Hippocampal formation (tissue), 2 donors: ENCODE data around the gene NAMPT.
"Not testable (repeated sequence)": the region's sequence is repeated elsewhere in the genome, so short reads cannot be mapped to it uniquely, and the experiment has no call there.

Experiments used
- DNase-seq, 2 donors: peaks; one replicate each; lab custom pipeline; 2025; lab: John Stamatoyannopoulos, UW

The NAMPT gene

GRCh38 chr7:106284714-106285050, at the start of gene NAMPT:
TSS of gene NAMPT (minus strand) at chr7:106284983. CDS start at chr7:106284884, 99 bp downstream.
- no peak for DNase-seq

DNA sequence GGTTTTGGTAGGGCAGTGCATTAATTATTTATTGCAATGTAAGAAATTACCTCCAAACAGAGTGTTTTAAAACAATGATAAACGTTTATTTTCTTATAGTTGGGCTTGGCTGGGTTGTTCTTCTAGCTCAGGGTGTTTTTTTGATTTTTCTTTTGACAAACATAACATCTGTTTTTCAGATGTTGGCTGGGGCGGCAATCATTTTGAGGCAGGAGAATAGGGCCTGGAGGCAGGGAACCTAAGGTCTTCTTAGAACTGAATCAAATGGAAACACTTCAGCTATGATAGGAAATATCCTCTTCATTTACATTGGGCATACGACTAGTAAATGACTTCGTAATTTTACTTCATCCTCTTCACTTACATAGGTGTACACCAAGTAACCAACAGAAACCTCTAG, 47.4 kb upstream of the NAMPT start:
- DNase-seq: no peak

DNA sequence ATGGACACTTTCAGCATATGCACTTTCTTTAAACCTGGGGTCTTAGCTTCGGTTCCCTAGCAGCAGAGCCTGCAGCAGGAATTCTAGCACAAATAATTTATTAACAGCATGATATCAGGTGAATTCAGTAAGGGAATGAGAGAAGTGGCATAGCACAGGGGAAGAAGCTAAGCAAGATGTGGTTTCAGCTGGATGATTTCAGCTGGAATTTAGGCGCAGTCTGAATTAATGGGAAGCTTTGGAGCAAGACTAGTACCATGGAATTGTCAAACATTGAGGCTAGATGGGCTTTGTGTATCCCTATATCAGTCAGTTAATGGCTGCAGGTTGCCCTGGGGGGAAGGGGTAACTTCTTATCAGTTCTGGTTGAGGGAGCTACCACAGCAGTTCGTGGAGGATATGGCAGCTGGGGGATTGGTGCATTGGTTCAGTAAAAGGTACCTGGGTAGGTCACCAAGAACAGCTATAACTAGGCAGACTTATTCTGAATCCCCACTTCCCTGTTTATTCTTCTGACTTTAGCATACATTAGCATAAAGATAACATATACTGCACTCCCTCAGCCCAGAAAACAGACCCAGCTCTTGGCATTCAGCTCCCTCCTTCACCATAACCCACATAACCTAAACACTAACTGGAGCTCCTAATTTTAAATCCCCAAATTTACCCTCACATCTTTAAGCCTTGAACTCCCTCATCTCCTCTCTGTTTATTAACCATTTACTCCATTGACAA, 46.8 kb upstream of the NAMPT start:
- no peak for DNase-seq

GRCh38 chr7:106329971-106330733, 45.4 kb upstream of the NAMPT start:
- DNase-seq: no peak

DNA sequence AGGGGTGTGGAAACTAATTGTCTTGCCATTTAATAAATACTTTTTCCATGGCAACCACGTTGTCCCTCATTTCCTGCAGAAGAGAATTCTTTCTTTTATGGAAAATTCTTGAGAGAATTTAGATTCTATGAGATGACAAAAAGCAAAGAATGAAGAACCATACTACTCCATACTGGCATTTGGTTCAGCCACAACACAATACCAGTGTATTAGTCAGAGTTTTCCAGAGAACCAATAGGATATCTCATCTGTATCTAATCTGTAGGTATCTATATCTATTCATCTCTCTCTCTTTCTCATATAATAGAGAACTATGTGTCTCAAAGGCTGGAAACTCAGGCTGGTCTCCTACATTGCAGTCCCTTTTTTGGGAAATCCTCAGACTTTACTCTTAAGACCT, 44.6 kb upstream of the NAMPT start:
- no peak for DNase-seq

DNA sequence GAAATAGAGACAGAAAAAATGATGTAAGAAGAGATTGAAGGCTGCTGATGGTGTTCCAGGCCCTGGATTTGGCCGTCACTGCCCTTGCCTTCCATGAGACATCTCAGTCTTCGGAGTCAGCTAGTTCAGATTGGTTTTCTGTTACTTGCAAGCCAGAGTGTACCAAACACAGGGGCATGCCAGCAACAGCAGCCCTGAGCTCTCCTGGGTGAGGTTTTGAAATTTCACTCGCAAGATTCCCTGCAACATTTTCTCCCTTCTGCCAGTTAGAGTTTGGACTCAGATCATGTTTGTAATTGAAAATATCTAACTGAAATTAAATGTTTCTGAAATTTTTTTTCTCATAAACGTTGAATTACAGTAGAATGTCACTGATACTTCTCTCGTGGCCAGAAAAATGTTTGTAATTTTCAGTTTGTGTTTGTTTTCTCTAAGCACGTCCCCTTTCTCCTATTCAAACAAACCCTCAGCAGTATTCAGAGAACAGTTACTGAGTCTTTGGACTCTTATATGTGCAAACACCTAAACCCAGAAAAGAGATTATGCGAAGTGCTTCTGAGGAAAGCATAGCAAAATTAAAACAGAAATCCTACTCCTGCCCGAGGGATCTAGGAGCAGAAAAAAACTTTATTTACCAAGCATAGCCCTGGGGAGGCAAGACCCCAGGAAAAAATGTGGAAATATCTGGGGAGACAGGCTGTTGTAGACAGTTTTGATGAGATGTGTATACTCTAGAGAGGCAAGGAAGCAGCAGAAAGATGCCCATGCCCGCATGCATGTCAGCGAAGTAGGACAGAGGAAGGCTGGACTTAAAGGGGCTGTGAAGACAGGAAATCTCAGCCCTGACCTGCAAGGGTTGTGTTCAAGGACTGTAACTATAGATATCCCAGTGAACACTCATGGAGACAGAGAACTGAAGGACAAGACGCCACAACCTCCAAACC, 43.0 kb upstream of the NAMPT start:
- no peak for DNase-seq

DNA sequence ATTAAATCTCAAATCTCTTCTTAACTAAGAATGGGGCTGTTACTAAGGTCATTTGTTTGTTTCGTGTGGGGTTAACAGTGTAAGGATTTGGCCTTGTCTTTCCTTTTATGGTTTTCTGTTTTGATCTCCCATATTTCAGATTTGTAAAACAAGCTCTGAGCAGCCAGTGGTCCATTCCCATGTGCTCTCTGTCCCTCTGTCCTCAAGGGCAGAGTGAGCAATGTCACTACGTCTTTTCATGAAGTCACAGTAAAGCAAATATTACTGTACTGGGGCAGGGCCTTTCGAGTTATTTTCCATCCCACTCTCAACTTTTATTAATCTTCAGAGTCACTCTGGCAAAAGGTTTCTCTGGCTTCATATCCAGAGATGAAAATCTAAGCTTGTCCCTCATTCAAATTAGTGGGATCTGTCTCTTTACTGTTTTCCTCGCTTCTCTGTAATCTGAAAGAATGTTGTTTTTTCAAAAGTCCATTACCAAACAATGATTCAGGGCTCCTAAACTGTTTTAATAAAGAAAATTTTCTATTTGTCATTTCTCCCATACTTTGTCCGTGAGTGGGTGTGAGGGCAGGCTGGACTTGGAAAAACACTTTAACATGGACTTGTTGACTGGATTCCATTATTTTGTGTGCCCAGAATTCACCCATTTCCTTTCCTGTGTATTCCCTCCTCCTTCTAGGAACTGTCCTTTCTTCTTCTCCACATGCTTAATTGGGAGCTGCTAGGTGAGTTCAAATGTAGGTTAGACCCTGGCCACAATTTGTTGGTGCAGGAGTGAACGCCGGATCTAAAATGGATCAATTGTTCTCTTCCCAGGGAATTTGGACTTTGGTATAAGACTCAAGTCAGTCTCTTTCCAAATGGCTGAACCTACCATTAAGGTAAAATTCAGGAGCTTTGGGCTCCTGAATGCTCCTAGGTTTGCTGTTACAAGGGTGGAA, 42.1 kb upstream of the NAMPT start:
- DNase-seq: no peak

DNA sequence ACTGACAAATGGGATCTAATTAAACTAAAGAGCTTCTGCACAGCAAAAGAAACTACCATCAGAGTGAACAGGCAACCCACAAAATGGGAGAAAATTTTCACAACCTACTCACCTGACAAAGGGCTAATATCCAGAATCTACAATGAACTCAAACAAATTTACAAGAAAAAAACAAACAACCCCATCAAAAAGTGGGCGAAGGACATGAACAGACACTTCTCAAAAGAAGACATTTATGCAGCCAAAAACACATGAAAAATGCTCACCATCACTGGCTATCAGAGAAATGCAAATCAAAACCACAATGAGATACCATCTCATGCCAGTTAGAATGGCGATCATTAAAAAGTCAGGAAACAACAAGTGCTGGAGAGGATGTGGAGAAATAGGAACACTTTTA, 39.7 kb upstream of the NAMPT start:
- DNase-seq: not testable (repeated sequence)

DNA sequence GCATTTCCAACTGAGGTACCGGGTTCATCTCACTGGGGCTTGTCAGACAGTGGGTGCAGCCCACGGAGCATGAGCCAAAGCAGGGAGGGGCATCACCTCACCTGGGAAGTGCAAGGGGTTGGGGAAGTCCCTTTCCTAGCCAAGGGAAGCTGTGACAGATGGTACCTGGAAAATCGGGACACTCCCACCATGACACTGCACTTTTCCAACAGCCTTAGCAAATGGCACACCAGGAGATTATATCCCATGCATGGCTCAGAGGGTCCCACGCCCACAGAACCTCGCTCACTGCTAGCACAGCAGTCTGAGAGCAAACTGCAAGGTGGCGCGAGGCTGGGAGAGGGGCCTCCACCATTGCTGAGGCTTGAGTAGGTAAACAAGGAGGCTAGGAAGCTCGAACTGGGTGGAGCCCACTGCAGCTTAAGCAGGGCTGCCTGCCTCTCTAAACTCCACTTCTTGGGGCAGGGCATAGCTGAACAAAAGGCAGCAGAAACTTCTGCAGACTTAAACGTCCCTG, 35.5 kb upstream of the NAMPT start:
- not testable (repeated sequence) for DNase-seq

DNA sequence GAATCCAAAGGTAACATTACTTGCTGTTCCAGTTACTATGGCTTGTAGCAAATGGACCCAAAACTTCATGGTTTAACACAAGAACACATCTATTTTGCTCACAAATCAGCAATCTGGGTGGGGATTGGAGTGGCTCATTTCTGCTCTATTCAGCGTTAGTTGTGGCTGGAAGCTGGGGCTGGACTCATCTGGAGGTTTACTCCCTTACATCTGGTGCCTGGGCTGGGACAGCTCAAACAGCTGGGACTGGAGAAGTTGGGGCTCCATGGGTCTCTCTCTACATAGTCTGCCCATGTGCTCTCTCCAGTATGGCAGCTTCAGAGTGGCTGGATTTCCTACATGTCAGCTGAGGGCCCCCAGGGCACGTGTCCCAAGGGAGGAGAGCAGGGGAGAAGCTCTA, 33.7 kb upstream of the NAMPT start:
- DNase-seq: no peak

DNA sequence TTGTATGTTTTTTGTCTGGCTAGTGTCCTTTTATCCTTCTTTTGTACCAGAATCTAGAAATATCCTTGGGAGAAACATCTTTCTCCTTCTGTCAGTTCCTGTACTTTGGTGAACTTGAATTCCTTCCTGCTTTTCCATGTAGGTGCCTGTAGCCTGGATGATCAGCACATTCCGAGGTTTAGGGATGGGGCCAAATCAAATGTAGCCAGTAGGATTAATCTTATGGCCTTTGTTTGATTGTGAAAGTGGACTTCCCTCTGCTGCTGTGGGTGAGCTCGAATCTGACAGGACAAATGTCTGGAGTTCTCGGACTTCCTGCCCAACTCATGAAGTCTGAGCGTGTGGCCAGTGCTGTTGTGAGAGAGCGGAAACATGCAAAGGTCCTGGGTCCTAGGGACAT, 33.2 kb upstream of the NAMPT start:
- DNase-seq: no peak

DNA sequence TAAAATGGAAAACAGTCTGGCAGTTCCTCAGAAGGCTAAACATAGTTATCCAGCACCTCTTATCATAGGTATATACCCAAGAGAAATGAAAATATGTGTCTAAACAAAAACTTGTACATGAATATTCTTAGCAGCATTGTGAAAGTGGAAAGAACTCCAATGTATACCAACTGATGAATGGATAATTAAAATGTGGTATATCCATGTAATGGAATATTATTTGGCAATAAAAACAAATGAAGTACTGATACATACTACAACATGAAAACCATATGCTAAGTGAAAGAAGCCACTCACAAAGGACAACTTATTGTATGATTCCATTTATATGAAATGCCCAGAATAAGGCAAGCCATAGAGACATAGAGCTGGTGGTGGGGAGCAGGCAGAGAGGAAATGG, 32.2 kb upstream of the NAMPT start:
- DNase-seq: no peak

- no peak for DNase-seq
Observed at GRCh38 chr7:106314875-106315274, 30.1 kb upstream of the NAMPT start.

DNA sequence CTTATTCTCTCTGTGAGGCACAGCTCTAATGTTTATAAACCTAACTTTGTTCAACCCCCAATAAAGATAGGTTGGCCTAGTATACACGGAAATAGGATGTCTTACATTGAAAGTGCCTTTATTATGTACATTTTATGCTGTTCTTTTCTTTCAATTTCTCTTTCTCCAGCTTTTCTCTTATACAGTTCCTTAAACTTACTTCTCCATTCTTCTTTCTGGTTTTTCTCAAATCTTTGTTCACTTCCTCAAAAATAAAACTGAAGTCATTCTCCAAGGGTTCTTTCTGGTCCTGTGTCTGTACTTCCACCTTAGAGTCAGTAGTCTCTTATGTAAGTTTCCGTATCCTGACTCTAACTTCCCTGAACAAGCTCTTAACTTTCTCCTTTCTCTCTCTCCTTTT, 29.2 kb upstream of the NAMPT start:
- DNase-seq: peak in 1 of 2 donors; percentile 3

GRCh38 chr7:106313456-106313901, 28.7 kb upstream of the NAMPT start:
- no peak for DNase-seq

- no peak for DNase-seq
Observed at GRCh38 chr7:106312906-106313305, 28.1 kb upstream of the NAMPT start.

DNA sequence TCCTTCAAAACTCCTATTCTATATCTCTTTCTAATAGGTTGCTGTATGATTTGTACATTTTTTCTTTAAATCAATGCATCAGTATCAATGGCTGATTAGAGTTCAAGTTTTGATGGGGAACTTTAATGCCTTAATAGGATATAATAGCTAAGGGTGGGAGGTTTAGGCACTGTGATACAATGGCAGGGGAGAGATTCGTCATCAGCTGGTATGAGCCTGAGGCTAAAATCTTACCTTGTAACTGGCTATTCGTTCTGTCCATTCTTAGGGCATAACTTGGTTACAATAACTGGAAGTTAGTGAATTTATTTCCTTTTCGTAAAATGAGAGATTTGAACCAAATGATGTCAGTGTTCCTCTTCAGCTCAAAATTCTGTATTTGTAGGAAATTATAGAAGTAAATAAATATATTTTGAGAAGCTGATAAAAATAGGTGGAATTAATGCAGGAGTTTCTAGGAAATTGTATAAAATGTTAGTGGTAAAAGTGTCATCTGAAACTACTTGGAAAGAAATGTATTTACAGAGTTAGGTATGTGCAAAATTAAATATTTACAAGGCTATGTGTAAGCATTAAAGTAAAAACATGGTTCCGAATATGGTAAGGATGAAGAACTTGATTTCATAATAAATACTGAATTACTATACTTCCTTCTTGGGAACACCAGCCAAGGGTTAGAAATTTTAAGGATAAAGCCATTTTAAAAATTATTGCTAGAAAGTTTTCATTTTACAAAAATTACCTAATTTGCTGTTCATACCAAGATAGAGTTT, 27.5 kb upstream of the NAMPT start:
- no peak for DNase-seq

GRCh38 chr7:106309362-106309761, 24.6 kb upstream of the NAMPT start:
- no peak for DNase-seq

DNA sequence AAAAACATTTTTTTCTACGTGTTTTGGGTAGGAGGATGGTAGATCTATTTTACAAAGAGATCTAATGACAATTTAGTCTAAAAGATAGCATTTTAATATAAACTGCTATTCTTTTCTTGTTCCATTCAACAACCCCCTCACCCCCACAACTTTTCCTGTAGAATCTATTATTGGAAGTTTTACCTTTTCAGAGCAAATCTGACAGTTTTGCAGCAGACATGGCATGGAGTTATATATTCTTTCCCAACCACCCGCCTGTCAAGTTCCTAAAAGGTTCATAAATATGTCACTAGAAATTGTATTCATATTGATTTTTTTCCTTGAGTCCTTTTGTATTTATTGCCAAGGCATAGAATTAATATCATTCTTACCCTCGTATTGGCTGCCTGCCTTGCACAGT, 21.5 kb upstream of the NAMPT start:
- DNase-seq: no peak

DNA sequence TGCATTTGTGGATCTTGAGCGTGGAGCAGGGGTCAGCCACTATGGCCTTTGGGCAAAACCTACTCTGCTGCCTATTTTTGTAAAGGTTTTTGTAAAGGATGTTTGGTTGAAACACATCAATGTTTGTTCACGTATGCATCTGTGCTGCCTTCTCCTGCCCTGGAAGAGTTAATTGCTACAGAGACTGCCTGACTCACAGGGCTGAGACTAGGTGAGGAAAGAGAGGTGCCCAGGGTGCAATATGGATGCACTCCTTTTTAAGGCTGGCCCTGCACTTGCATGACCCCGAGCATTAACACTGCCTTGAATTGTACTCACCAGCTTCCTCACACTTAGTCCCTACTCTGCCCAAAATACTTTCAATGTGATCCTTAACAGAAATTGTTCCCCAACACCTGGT, 20.9 kb upstream of the NAMPT start:
- DNase-seq: no peak
